GM21576 (cell line): ENCODE results near the gene PHF24.
"Not testable (repeated sequence)": the region's sequence is repeated elsewhere in the genome, so short reads cannot be mapped to it uniquely, and the experiment has no call there.

Experiments
- ATAC-seq: cut with Tn5 transposase; IDR thresholded peaks from one replicate; pipeline ENCODE4 v1.9.1; 2021; ENCODE audit warnings: mild to moderate bottlenecking, moderate library complexity; ENCODE audit not compliant: unreplicated experiment

PHF24 gene

DNA sequence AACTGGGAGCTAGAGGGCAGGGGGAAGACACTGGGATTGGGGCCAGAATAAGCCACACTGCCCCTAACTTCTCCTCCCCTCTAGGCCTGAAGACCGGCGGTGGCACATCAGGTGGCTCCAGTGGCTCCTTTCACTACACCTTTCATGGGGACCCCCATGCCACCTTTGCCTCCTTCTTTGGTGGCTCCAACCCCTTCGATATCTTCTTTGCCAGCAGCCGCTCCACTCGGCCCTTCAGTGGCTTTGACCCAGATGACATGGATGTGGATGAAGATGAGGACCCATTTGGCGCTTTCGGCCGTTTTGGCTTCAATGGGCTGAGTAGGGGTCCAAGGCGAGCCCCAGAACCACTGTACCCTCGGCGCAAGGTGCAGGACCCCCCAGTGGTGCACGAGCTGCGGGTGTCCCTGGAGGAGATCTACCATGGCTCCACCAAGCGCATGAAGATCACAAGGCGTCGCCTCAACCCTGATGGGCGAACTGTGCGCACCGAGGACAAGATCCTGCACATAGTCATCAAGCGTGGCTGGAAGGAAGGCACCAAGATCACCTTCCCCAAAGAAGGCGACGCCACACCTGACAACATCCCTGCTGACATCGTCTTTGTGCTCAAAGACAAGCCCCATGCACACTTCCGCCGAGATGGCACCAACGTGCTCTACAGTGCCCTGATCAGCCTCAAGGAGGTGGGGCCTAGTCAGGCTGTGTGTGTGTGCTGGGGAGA is 38.3 kb downstream of the PHF24 start:
- ATAC-seq, result no peak

DNA sequence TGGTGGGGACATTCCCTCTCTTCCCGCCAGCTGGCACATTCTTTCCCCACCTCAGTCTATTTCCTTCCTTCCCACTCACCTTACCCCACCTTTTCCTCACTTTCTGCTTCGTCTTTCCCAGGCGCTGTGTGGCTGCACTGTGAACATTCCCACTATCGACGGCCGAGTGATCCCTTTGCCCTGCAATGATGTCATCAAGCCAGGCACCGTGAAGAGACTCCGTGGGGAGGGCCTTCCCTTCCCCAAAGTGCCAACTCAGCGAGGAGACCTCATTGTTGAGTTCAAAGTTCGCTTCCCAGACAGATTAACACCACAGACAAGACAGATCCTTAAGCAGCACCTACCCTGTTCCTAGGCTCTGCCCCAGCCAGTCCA is 38.8 kb downstream of the PHF24 start:
- no peak for ATAC-seq

DNA sequence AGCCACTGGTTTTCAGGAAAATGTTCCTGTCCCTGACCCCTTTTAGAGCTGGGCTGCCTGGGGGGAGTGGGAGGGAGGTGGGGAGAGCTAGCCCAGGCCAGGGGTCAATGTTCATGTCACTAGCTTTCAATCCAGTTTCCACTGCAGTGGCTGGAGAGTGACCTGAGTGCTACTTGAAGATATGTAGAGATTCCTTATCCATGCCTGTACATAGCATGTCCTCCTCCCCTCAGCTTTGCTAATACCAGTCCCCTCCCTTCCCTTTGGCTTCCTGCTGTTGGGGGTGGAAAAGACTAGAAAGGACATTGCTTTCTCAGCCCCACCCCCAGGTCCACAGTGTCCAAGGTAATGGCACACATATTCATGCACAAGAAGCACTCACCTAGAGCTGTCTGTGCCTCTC is 39.3 kb downstream of the PHF24 start:
- no peak for ATAC-seq

DNA sequence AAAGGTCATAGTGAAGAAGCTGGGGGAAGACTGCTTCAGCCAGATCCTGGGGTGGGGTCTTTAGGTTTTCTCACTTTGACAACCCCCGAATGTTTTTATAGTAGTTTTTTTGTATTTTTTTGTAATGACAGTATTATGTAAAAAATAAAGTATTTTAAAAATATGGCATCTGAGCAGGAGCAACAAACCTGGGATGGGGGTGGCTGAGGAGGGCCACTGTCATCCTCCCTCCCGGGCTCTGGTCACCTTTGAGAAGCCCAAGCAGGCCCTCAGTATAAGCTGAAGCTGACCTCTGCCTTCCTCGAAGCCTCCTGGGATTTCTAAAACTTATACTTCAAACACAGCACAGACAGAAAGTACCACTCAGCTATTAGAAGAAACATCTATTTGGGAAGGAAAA is 40.2 kb downstream of the PHF24 start:
- ATAC-seq, result no peak

DNA sequence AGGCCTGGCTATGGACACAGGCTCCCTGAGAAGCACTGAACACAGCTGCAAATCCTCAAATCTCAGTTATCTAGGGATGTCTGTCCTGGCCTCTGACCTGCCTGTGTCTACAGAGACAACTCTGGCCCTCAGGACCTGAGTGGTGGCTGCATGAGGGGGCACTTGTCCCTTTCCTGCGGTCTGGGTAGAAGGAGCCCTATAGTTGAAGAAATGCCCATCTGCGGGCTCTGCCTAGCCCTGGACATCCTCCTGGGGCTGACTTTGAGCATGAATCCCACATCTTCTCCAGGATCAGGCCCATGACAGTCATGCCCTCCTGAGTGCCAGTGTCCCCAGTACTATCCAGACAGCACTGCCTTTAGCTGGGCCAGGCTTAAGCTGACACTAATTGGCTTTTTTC is 41.5 kb downstream of the PHF24 start:
- no peak for ATAC-seq

DNA sequence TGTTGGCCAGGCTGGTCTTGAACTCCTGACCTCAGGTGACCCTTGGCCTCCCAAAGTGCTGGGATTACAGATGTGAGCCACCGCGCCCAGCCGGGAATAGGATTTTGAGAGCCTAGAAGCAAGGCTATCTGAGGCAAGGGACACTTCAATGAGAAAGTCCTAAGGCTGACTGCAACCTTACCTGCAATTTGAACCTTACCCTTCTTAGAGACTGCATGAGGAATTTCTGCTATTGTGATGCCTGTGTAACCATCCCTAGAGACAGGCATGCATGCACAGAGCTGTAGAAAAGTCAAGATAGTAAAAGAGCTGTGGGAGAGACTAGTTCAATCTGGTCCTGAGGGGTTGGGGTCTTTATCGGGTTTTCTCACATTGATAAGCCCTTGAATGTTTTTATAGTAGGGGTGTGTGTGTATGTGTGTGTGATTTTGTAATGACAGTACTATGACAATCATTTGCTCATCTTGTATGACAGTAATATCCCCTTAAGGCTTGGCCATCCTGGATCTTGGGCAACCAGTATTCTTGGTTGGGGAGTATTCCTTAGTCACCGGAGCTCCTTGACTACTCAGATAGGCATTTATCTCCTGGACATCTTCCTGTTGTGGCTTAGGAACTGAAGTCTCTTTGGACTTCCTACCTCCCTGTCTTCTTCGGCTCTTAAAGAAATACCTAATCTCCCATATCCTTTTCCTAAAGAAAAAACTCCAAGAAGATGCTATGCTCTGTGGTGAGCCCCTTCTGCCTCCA is 42.6 kb downstream of the PHF24 start:
- ATAC-seq, result no peak

DNA sequence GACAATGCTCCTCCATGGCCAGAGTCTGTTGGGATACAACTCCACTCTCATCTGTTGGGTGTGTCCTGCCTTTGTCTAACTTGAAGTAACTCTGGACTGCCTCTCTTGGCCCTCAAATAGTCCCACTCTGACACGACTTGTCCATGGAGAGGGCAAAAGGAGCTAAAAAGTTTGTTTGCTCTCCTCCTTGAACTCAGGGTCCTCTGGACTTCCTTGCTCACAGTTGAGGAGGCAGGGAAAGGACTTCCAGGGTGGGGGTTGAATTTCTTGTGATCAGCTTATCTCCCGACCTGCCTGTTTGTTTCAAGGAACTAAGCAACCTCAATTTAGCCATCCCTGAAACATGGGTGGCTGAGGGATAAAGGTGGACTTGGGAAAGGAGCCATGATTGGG is 43.2 kb downstream of the PHF24 start:
- ATAC-seq, result no peak

DNA sequence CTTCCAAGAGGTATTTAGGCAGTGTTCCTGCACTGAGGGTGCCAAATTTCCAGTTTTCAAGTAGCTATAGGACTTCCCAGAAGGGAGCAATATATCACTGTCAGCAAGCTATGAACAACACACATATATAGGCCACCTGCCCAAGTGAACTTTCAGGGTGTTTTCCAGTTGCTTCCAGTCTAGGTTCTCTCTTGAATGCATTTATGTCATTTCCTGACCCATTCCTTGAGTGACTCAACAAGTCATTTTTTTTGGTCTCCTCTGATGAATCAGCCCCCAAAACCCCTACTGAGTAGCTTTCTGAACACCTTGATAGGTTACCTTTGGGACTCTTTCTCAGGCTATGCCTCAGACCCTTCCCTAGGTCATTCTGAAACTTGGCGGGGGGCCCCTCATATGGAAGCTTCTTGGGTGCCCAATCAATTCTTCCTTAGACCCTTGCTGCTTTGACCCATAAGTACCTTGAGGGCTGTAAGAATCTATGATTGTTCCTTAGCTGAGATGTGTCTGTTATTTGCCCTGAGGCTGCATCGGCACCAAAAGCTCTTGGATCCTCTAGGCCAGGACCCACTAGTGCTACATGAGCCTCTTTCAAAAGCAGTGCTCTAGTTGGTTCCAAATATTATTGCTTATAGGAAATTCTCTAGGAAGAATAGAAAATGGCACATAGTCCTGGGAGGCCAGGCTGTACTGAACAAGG is 43.9 kb downstream of the PHF24 start:
- no peak for ATAC-seq

DNA sequence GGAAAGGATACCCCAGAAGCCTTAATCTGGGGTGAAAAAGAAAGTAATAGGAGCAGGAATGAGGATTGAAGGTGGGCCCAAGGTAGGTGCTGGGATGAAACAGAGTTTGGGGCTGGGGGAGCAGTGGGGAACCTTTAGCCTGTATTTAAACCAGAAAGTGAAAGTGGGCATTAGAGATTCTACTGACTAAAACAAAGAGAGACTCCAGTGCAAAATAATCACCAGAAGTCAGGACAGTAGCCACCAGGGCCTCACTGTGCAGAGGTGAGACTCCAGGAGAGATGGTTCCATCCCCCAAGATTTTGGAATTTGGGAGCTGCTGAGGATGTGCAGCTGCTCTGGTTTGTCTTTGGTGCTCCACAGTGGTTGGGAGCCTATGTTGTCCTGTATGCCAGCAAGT is 44.5 kb downstream of the PHF24 start:
- ATAC-seq, result no peak

DNA sequence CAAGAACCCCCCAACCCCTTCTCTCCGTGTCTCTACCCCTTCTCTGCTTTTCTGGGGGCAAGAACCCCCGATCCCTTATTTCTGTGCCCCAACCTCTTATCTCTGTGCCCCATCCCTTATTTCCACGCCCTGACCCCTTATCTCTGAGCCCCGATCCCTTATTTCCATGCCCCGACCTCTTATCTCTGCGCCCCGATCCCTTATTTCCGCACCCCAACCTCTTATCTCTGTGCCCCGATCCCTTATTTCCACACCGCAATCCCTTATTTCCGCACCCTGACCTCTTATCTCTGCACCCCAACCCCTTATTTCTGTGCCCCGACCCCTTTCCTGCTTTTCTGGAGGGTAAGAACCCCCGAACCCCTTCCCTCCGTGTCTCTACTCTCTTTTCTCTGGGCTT is 46.2 kb downstream of the PHF24 start:
- not testable (repeated sequence) for ATAC-seq

DNA sequence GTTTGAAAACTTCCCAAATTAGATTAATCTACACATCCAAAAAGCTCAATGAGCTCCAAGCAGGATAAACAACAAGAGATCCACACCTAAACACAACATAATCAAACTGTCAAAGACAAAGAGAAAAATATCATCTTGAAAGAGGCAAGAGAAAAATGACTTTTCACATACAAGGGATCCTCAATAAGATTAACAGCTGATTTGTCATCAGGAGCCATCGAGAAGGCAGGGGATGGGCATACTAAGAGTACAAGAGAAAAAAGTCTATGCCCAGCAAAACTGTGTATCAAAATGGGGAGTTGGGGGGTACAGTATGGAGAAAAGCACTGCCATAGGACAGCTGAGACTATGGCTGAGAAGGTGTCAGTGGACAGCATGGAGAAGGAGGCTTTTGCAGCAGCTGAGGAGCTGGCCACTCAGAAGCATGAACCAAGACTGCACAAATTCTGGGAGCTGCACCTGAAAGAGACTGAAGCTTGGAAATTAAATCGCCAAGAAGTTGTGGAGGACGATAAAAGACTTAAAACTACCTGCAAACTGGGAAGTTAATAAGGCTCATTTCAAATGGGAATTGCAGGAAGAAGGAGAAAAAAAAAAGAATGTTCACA is 52.4 kb downstream of the PHF24 start:
- no peak for ATAC-seq

DNA sequence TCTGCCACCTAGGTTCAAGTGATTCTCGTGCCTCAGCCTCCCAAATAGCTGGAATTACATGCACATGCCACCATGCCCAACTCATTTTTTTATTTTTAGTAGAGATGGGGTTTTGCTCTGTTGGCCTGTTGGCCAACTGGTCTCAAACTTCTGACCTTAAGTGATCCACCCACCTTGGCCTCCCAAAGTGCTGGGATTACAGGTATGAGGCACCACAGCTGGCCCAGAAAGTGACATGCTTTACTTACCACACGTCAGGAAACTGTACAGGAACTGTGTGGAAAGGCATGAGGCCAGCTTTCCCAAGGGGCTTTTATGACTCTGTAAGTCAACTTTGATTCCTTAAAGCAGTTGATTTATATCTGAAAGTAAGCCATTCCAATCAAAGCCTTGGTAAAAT is 56.4 kb downstream of the PHF24 start:
- no peak for ATAC-seq

DNA sequence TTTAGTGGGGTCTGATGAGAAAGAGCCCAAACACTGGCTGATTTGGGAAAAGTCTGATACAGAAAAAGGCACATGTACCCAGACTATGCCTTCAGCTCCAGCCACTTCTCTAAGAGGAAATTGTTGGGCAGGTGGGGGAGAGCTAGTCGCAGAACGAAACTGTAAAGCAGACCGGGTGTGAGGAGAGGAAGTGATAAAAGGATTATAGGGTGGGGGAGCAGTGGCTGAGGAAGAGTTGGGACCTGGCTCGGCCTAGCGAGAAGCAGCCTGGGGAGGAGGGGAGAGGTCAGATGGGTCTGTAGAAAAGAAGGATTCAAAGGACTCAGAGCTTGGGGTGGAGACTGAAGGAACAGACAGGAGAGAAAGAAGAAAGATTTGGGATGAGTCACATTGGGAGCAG is 65.4 kb downstream of the PHF24 start:
- ATAC-seq, result not testable (repeated sequence)

DNA sequence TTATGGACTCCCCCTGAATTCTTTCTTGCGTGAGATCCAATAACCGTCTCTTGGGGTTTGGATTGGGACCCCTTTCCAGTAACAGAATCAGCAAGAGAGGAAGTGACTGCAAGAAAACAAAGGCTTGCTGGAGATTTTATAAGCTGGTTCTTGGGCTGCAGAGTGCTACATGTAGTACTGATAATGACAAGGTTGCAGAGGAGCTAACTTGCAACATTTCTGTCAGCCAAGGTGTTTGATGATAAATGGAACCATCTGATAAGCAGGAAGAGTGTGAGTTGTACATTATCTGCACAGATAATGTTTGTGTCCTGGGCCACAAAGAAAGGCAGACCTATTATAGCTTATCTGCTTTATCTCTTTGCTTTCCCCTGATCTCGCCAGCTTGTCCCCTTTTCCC is 68.6 kb downstream of the PHF24 start:
- no peak for ATAC-seq

DNA sequence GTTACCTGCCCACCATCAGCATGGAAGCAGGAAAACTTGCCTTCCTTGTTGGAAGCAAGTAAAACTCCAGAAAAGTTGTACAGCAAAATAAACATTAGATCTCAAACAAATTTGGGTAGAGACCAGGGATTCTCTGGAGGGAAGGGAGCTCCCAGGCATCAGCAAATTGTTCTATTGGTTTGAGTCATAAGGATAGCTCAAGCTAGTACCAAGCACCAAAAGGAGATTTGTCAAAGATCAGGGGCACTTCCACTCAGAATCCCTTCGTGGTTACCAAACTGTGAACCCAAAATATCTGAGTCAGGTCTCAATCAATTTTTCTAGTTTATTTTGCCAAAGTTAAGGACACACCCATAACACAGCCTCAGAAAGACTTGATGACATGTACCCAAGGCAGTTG is 69.3 kb downstream of the PHF24 start:
- ATAC-seq, result no peak

DNA sequence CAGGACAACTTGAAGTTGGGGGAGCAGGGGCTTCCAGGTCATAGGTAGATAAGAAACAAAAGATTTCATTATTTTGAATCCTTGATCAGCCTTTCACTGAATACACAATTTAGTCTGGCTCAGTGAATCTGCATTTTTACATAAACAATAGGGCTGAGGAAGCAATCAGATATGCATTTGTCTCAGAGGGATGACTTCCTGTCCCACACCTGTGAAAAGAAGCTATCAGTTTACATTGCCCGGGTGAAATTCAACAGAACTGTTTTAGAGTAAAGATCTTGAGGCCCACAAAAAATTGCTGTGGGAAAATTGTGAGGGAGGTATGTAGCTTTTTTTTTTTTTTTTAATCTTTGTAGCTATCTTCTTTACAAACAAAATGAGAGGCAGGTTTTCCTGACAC is 69.8 kb downstream of the PHF24 start:
- no peak for ATAC-seq

DNA sequence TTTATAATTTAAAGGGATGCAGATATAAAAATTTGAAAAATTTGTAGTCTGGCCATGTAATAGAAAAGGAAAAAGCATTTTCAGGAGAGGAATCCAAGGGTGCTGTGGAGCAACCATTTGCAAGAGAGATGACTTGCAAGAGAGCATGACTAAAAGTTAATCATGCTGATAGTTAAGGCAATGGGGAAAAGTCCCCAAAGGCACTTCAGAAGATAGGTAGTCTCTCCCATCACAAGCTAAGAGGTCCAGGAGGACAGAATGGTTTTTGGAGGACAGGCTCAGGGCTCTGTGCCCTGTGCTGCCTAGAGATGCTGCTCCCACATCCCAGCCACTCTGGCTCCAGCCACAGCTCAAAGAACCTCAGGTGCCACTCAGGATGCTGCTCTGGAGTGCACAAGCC is 70.3 kb downstream of the PHF24 start:
- no peak for ATAC-seq

DNA sequence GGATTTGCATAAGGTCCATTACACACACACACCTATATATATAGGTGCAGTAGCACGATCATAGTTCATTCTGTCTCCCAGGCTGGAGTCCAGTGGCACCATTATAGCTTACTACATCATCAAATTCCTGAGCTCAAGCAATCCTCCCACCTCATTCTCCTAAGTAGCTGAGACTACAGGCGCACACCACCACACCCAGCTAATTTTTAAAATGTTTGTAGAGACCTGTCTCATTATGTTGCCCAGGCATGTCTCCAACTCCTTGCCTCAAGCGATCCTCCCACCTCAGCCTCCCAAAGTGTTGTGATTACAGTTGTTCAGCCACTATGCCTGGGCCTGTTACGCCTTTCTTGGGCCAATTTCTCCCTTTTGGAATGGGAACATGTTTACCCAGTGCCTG is 71.2 kb downstream of the PHF24 start:
- no peak for ATAC-seq

DNA sequence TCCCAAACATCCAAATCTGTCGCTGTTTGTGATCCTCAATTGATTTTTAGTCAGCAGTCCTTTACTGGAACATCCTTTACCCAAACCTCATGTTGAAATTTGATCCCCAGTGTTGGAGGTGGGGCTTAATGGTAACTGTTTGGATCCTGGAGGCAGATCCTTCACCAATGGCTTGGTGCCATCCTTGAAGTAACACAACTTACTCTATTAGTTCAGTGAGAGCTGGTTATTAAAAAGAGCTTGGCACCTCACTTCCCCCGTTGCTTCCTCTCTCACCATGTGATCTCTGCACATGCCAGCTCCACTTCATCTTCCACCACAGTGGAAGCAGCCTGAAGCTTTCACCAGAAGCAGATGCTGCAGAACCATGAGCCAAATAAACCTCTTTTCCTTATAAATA is 71.8 kb downstream of the PHF24 start:
- no peak for ATAC-seq
